H1 (cell line): ENCODE results near the gene AMPH. TPM values are rescaled to one million over a fixed set of nuclear protein-coding genes. Genes with fewer than 3 reads are reported as not detected.

ENCODE experiments used
- CTCF ChIA-PET: fragments of 300-600 bp; sonication (Branson Sonifier 250); formaldehyde crosslinking; loops from one replicate; lab custom pipeline; 2021; ENCODE audit not compliant: partially characterized antibody; lab: Charles Lee
- POLR2A ChIA-PET: fragments of 300-600 bp; sonication (Branson Sonifier 250); formaldehyde crosslinking; loops from one replicate; lab custom pipeline; 2021; ENCODE audit warnings: inconsistent platforms; ENCODE audit not compliant: partially characterized antibody; lab: Charles Lee
- DNase-seq, 2 experiments: peaks; one replicate each; pipeline versions ENCODE4 v3.0.0 to v3.0.0-alpha.2; 2010 to 2022; ENCODE audit warnings: low spot score in 2 of 2, low read depth in 1 of 2, mixed read lengths in 1 of 2
- FAIRE-seq: peaks from 2 replicates; lab custom pipeline; 2011; peaks lifted over from hg19 to GRCh38; lab: Jason Lieb, UNC
- H2AFZ ChIP-seq: 2 replicates; pipeline ENCODE4 v1.8.1; 2012; ENCODE audit warnings: low read length, inconsistent platforms
- H2AK5ac ChIP-seq: 2 replicates; pipeline ENCODE4 v1.6.1; 2013; ENCODE audit warnings: low read depth, low read length
- H2BK120ac ChIP-seq: replicated peaks from 2 replicates; pipeline ENCODE3; 2013; ENCODE audit warnings: low read depth, low read length, inconsistent platforms
- H2BK12ac ChIP-seq: 2 replicates; pipeline ENCODE4 v1.6.1; 2013; ENCODE audit warnings: low read depth, low read length
- H2BK15ac ChIP-seq: 2 replicates; pipeline ENCODE4 v1.6.1; 2013; ENCODE audit warnings: low read length
- H2BK20ac ChIP-seq: 2 replicates; pipeline ENCODE4 v1.6.1; 2013; ENCODE audit warnings: low read length
- H2BK5ac ChIP-seq: 2 replicates; pipeline ENCODE4 v1.6.1; 2013; ENCODE audit warnings: low read depth, low read length
- H3K14ac ChIP-seq: 2 replicates; pipeline ENCODE4 v1.6.1; 2013; ENCODE audit warnings: inconsistent platforms; ENCODE audit not compliant: insufficient read length
- H3K18ac ChIP-seq: 2 replicates; pipeline ENCODE4 v1.6.1; 2013; ENCODE audit warnings: low read length; ENCODE audit errors: extremely low read depth
- H3K23ac ChIP-seq: 2 replicates; pipeline ENCODE4 v1.6.1; 2013; ENCODE audit warnings: inconsistent platforms; ENCODE audit not compliant: insufficient read length
- H3K23me2 ChIP-seq: 2 replicates; pipeline ENCODE4 v1.6.1; 2013; ENCODE audit warnings: low read depth, low read length
- H3K27ac ChIP-seq: 2 replicates; pipeline ENCODE4 v1.6.1; 2011; ENCODE audit warnings: low read depth, low read length, inconsistent platforms
- H3K27me3 ChIP-seq, 4 experiments: replicated peaks in 1 of 4; 1 replicate in 1 of 4; 2 replicates in 3 of 4; pipeline versions ENCODE4 v1.6.1 to v1.8.1; 2011 to 2013; ENCODE audit warnings: low read length in 3 of 4, mild to moderate bottlenecking in 3 of 4, inconsistent platforms in 2 of 4, mixed read lengths in 2 of 4, moderate library complexity in 1 of 4; ENCODE audit not compliant: control insufficient read depth in 3 of 4, insufficient read depth in 3 of 4; ENCODE audit errors: extremely low read depth in 1 of 4
- H3K36me3 ChIP-seq, 4 experiments: 2 replicates each; pipeline versions ENCODE4 v1.6.1 to v1.8.1; 2011 to 2013; ENCODE audit warnings: mild to moderate bottlenecking in 4 of 4, low read length in 3 of 4, moderate library complexity in 2 of 4, control low read depth in 1 of 4, inconsistent platforms in 1 of 4; ENCODE audit not compliant: insufficient read depth in 4 of 4, control insufficient read depth in 2 of 4
- H3K4ac ChIP-seq: replicated peaks from 2 replicates; pipeline ENCODE3; 2013; ENCODE audit warnings: low read length, low read depth, mixed read lengths, inconsistent platforms; ENCODE audit not compliant: insufficient read length
- H3K4me1 ChIP-seq, 4 experiments: replicated peaks in 1 of 4; 1 replicate in 1 of 4; 2 replicates in 3 of 4; pipeline versions ENCODE4 v1.6.1 to v1.8.1; 2011 to 2013; ENCODE audit warnings: low read length in 3 of 4, inconsistent platforms in 2 of 4, mixed read lengths in 1 of 4; ENCODE audit not compliant: insufficient read depth in 4 of 4, control insufficient read depth in 3 of 4
- H3K4me2 ChIP-seq, 2 experiments: 2 replicates each; pipeline versions ENCODE4 v1.6.1 to v1.8.1; 2011 to 2013; ENCODE audit warnings: low read depth in 2 of 2, low read length in 2 of 2, control low read depth in 1 of 2, inconsistent platforms in 1 of 2, mild to moderate bottlenecking in 1 of 2; ENCODE audit not compliant: insufficient read depth in 1 of 2
- H3K4me3 ChIP-seq, 4 experiments: fragments of 200-600, 300-600 bp in 1 of 4; sonication (generic), shearing (Covaris generic), sonication (Bioruptor Twin) in 1 of 4; 2 replicates each; pipeline versions ENCODE4 v1.5.1 to v1.8.1; 2011 to 2016; ENCODE audit warnings: low read length in 4 of 4, low read depth in 3 of 4, control low read depth in 2 of 4, inconsistent platforms in 2 of 4, mild to moderate bottlenecking in 2 of 4, mixed read lengths in 1 of 4, moderate library complexity in 1 of 4; ENCODE audit not compliant: insufficient read depth in 2 of 4; ENCODE audit errors: extremely low read depth in 1 of 4
- H3K56ac ChIP-seq: replicated peaks from 2 replicates; pipeline ENCODE3; 2013; ENCODE audit warnings: low read depth, mild to moderate bottlenecking, mixed read lengths, low read length, inconsistent platforms; ENCODE audit not compliant: insufficient read length
- H3K79me1 ChIP-seq: 2 replicates; pipeline ENCODE4 v1.6.1; 2013; ENCODE audit warnings: low read depth, low read length, control low read depth
- H3K79me2 ChIP-seq, 2 experiments: 2 replicates each; pipeline versions ENCODE4 v1.6.1 to v1.8.1; 2012 to 2013; ENCODE audit warnings: low read length in 2 of 2, mild to moderate bottlenecking in 2 of 2, inconsistent platforms in 1 of 2; ENCODE audit not compliant: insufficient read depth in 2 of 2, control insufficient read depth in 1 of 2
- H3K9ac ChIP-seq, 4 experiments: replicated peaks in 1 of 4; 1 replicate in 1 of 4; 2 replicates in 3 of 4; pipeline versions ENCODE4 v1.6.1 to v1.8.1; 2011 to 2013; ENCODE audit warnings: low read depth in 3 of 4, low read length in 3 of 4, control low read depth in 2 of 4, mild to moderate bottlenecking in 2 of 4, moderate library complexity in 2 of 4, inconsistent platforms in 1 of 4; ENCODE audit errors: extremely low read depth in 1 of 4
- H3K9me3 ChIP-seq, 2 experiments: 2 replicates each; pipeline versions ENCODE4 v1.6.1 to v1.8.1; 2012 to 2013; ENCODE audit warnings: mild to moderate bottlenecking in 2 of 2, moderate library complexity in 2 of 2, control low read depth in 1 of 2, inconsistent platforms in 1 of 2, low read depth in 1 of 2, low read length in 1 of 2, mixed read lengths in 1 of 2; ENCODE audit not compliant: insufficient read depth in 2 of 2
- H4K20me1 ChIP-seq, 2 experiments: replicated peaks in 1 of 2; 2 replicates each; pipeline versions ENCODE3 to v1.8.1; 2011 to 2013; ENCODE audit warnings: inconsistent platforms in 2 of 2, low read length in 2 of 2, mild to moderate bottlenecking in 1 of 2; ENCODE audit not compliant: insufficient read depth in 2 of 2, control insufficient read depth in 1 of 2
- H4K5ac ChIP-seq: 2 replicates; pipeline ENCODE4 v1.6.1; 2013; ENCODE audit warnings: low read length, low read depth, mixed read lengths, inconsistent platforms; ENCODE audit not compliant: insufficient read length
- H4K8ac ChIP-seq: 2 replicates; pipeline ENCODE4 v1.8.0; 2013; ENCODE audit warnings: mild to moderate bottlenecking, moderate library complexity, low read length, inconsistent platforms; ENCODE audit not compliant: insufficient read depth; ENCODE audit errors: extremely low read depth
- H4K91ac ChIP-seq: replicated peaks from 2 replicates; pipeline ENCODE3; 2013; ENCODE audit warnings: low read length, mixed read lengths, inconsistent platforms; ENCODE audit not compliant: insufficient read length
- CHD1 ChIP-seq: IDR thresholded peaks from 2 replicates; pipeline ENCODE4 v1.6.1; 2012; ENCODE audit warnings: low read depth, low read length, improper control_type of control experiment
- EGR1 ChIP-seq: IDR thresholded peaks from 2 replicates; pipeline ENCODE4 v1.6.1; 2011; ENCODE audit warnings: low read depth, low read length, borderline replicate concordance
- EP300 ChIP-seq, 2 experiments: IDR thresholded peaks; 1 replicate in 1 of 2; 2 replicates in 1 of 2; pipeline ENCODE4 v1.6.1; 2011 to 2012; ENCODE audit warnings: low read depth in 2 of 2, low read length in 2 of 2, mild to moderate bottlenecking in 2 of 2, borderline replicate concordance in 1 of 2, inconsistent platforms in 1 of 2, moderate library complexity in 1 of 2
- EZH2 ChIP-seq: fragments of 200-600 bp; sonication (generic); IDR thresholded peaks from 2 replicates; pipeline ENCODE4 v1.7.1; 2012; ENCODE audit warnings: low read depth, mild to moderate bottlenecking, moderate library complexity, low read length, inconsistent platforms; ENCODE audit not compliant: severe bottlenecking
- HDAC6 ChIP-seq: IDR thresholded peaks from one replicate; pipeline ENCODE4 v1.7.1; 2012; ENCODE audit warnings: low read depth, mild to moderate bottlenecking, inconsistent platforms, low read length, moderate library complexity
- KDM5A ChIP-seq: fragments of 200-600 bp; IDR thresholded peaks from 2 replicates; pipeline ENCODE4 v1.7.1; 2012; ENCODE audit warnings: mild to moderate bottlenecking, low read length, inconsistent platforms, mixed read lengths
- RXRA ChIP-seq: IDR thresholded peaks from 2 replicates; pipeline ENCODE4 v1.6.1; 2011; ENCODE audit warnings: low read depth, mild to moderate bottlenecking, low read length, moderate library complexity; ENCODE audit not compliant: insufficient read depth
- SRF ChIP-seq: IDR thresholded peaks from 2 replicates; pipeline ENCODE4 v1.6.1; 2011; ENCODE audit warnings: mild to moderate bottlenecking, low read depth, low read length, moderate library complexity
- TBP ChIP-seq: IDR thresholded peaks from 2 replicates; pipeline ENCODE4 v1.6.1; 2011; ENCODE audit warnings: low read depth, low read length, improper control_type of control experiment
- WGBS, 2 experiments: shearing (Covaris generic) in 1 of 2; methylation state at CpG; one replicate each; pipeline versions ENCODE4 v1.1.6 to v1.1.7; 2013 to 2015; ENCODE audit warnings: low lambda C conversion rate in 2 of 2, mixed read lengths in 2 of 2, inconsistent platforms in 1 of 2, low coverage in 1 of 2, missing lambda C conversion rate in 1 of 2; ENCODE audit not compliant: insufficient replicate concordance in 2 of 2, insufficient coverage in 1 of 2, insufficient read length in 1 of 2; ENCODE audit errors: extremely low coverage in 1 of 2, missing lambda C conversion rate in 1 of 2; 5-methylcytosine and 5-hydroxymethylcytosine counted together
- polyA plus RNA-seq, 7 experiments: library from polyadenylated mRNA; depleted of rRNA in 3 of 7; stranded (reverse) in 5 of 7; unstranded in 2 of 7; fragments of >200 nt in 5 of 7; fragments of 200-250 nt in 2 of 7; gene quantifications; 1 replicate in 5 of 7; 2 replicates in 1 of 7; 4 replicates in 1 of 7; pipeline versions ENCODE4 v1.2.1 to v1.2.3, GENCODE V29; 2011 to 2013; ENCODE audit warnings: missing spikeins in 2 of 7, mixed read lengths in 2 of 7
- total RNA-seq: library from RNA; stranded (reverse); fragmentation: NEBNext Ultra II Directional; extraction: Animal tissue kit (Norgen Biotek cat#: 25700); gene quantifications from 2 replicates; pipeline ENCODE4 v1.2.1, GENCODE V29; 2021
- TF ChIP-seq, protein P1 (sequence below): IDR thresholded peaks from 2 replicates; pipeline ENCODE4 v1.6.1; 2012; ENCODE audit warnings: inconsistent platforms

Gene AMPH
- total and polyA plus RNA-seq, 2 of the 8 experiments (the other 6 are each of a cell fraction or from before 2014, with no cell fraction given), result 7.3 to 12.2 TPM

GRCh38 chr7:38481401-38481800, 149.8 kb downstream of the AMPH start:
- no peak for FAIRE-seq

More at GRCh38 chr7:38481401-38481800, 149.8 kb downstream of the AMPH start:
- H3K9ac ChIP-seq, result no peak overlapping the region
- no peak overlapping the region for H3K56ac ChIP-seq
- H2BK15ac ChIP-seq, result no peak overlapping the region
- H4K20me1 ChIP-seq, result no peaks in the 10 kb centered on the region
- no peaks in the 10 kb centered on the region for H3K36me3 ChIP-seq
- H4K8ac ChIP-seq, result no peak overlapping the region
- TF ChIP-seq EGR1 (no peak), CHD1 (no peak), RXRA (no peak), SRF (no peak), KDM5A (no peak), HDAC6 (no peak), EP300 (IDR thresholded peaks at IDR 0.05; ENCODE audit: borderline replicate concordance in 1 of 2, low read depth in 2 of 2, low read length in 2 of 2) (no peak), TBP (no peak), EZH2 (no peak)
- TF ChIP-seq, protein P1, sequence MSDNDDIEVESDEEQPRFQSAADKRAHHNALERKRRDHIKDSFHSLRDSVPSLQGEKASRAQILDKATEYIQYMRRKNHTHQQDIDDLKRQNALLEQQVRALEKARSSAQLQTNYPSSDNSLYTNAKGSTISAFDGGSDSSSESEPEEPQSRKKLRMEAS, result no peak
- no peak overlapping the region for H4K5ac ChIP-seq
- H2BK20ac ChIP-seq, result no peak overlapping the region
- H3K79me1 ChIP-seq, result no peaks in the 10 kb centered on the region
- 87% methylated on average over 2 of the region's 2 CpGs; no CpG with 5 or more reads in 1 of the 2 experiments for WGBS, 2 experiments
- H2BK120ac ChIP-seq, result no peak overlapping the region
- CTCF ChIA-PET, result interaction anchor here (0.9 to 1.8 kb wide), 4 partner anchors 12 to 48 kb away, joined by 3 to 4 read pairs (median 3); no protein-coding TSS in a partner anchor
- no peak overlapping the region for H3K23ac ChIP-seq
- H3K23me2 ChIP-seq, result no peaks in the 10 kb centered on the region
- no peak overlapping the region for H3K18ac ChIP-seq
- H2BK5ac ChIP-seq, result no peak overlapping the region
- no peak overlapping the region for H2AK5ac ChIP-seq
- POLR2A ChIA-PET, result no interaction called here
- H3K4me1 ChIP-seq, result no peaks in the 10 kb centered on the region
- no peaks in the 10 kb centered on the region for H3K79me2 ChIP-seq
- H3K4me2 ChIP-seq, result no peak overlapping the region
- no peak overlapping the region for H4K91ac ChIP-seq
- H3K27ac ChIP-seq, result no peak overlapping the region
- no peak overlapping the region for H3K4me3 ChIP-seq
- no peak overlapping the region for H2AFZ ChIP-seq
- no peaks in the 10 kb centered on the region for H3K9me3 ChIP-seq
- H3K4ac ChIP-seq, result no peak overlapping the region
- DNase-seq, result no peak
- no peak overlapping the region for H2BK12ac ChIP-seq
- no peak overlapping the region for H3K14ac ChIP-seq
- H3K27me3 ChIP-seq, result no peaks in the 10 kb centered on the region
